A375 (cell line): Measurements from ENCODE around the gene PLGLB2. TPM values are rescaled to one million over a fixed set of nuclear protein-coding genes. Genes with fewer than 3 reads are reported as not detected.

ENCODE experiments used
- total RNA-seq: library from RNA; depleted of rRNA; stranded (reverse); fragments of >200 nt; shearing (Covaris generic); gene quantifications from 2 replicates; pipeline ENCODE4 v1.2.3, GENCODE V29; 2014; rRNA removed

PLGLB2 gene
- 0.30 and 0.74 TPM in 2 replicates for total RNA-seq

GRCh38 chr2:87747791-87748190 lies at the start of gene PLGLB2:
PLGLB2 (plus strand) TSS chr2:87748087; CDS start chr2:87748154, 67 bp downstream.

Other genes starting within 250 kb of the PLGLB2 start
- gene RGPD2, start 77.7 kb downstream of the PLGLB2 start, total RNA-seq, result 7.1 and 8.2 TPM in 2 replicates